Measurements from ENCODE around the gene DCDC2. TPM values are rescaled to one million over a fixed set of nuclear protein-coding genes. Genes with fewer than 3 reads are reported as not detected.

The DCDC2 gene
- total RNA-seq, 1 donor from 2014 or later, result 5.3 TPM

DNA sequence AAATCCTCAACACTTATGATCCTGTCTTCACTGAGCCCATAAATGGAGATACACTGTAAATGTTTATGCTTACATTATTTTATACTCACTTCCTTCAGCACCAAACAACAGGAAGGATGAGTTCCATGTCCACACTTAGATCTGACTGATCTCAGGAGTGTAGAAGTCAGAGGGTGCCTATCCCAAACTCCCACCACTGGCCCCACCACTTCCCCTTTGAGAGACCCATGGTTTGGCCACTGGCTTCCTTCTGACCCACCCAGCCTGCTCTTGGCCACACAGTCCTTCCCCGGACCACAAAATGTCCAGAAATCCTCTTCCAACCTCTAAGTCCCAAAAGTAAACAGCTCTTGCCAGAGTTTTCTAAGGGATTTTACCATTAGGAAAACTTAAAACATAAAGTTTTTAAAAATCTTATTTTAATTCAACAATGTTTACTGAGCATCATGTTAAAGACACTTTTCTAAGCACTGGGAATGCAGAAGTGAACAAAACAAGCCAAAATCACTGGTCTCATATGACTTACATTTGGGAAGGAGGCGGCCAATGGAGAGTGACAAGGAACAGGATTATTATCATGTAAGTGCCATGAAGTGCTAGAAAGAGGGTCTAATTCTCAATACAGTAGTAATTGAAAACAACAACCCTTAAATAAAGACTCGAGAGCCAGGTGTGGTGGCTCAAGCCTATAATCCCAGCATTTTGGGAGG is 128.0 kb downstream of the DCDC2 start:
- TF ChIP-seq, protein P1, sequence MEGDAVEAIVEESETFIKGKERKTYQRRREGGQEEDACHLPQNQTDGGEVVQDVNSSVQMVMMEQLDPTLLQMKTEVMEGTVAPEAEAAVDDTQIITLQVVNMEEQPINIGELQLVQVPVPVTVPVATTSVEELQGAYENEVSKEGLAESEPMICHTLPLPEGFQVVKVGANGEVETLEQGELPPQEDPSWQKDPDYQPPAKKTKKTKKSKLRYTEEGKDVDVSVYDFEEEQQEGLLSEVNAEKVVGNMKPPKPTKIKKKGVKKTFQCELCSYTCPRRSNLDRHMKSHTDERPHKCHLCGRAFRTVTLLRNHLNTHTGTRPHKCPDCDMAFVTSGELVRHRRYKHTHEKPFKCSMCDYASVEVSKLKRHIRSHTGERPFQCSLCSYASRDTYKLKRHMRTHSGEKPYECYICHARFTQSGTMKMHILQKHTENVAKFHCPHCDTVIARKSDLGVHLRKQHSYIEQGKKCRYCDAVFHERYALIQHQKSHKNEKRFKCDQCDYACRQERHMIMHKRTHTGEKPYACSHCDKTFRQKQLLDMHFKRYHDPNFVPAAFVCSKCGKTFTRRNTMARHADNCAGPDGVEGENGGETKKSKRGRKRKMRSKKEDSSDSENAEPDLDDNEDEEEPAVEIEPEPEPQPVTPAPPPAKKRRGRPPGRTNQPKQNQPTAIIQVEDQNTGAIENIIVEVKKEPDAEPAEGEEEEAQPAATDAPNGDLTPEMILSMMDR (IDR thresholded peaks at IDR 0.05), result no peak
- Histone ChIP-seq H3K4me1 (peaks cover 7% of the 10 kb centered on the region), H3K36me3 (no peaks in the 10 kb centered on the region), H3K27ac (no peak overlapping the region), H3K9me3 (no peaks in the 10 kb centered on the region), H3K4me3 (no peak overlapping the region), H3K27me3 (no peaks in the 10 kb centered on the region)
- no peak for DNase-seq
- intact Hi-C loops (cut with DNase I), result no loop called here
- peak; percentile 89 for ATAC-seq

DNA sequence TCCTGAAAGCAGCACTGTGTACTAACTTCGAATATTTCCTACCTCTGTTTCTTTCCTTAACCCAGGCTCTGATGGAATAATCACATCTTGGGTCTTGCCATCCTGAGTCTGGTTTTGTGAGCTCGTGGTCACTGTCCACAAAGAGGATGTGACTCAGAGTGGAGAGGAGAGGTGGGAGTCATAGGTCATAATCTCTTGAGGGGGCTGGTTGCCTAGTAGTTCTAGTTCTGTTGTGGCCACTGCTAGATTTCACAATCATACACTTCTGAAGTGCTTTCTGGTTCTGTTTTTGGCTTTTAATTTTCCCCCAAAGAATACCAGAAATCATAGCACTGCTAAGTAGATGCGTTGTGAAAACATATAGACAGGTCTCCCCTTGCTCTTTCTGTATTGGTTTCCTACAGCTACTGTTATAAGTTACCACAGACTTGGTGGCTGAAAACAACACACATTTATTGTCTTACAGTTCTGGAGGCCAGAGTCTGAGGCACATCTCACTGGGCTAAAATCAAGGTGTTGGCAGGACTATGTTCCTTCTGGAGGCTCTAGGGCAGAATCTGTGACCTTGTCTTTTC is 129.1 kb downstream of the DCDC2 start:
- ATAC-seq (peak; percentile 92), DNase-seq (no peak)
- H3K36me3 ChIP-seq, result no peaks in the 10 kb centered on the region
- no peak overlapping the region for H3K4me3 ChIP-seq
- intact Hi-C loops (cut with DNase I), result no loop called here
- H3K27me3 ChIP-seq, result no peaks in the 10 kb centered on the region
- H3K9me3 ChIP-seq, result no peaks in the 10 kb centered on the region
- TF ChIP-seq, protein P1 (IDR thresholded peaks at IDR 0.05), result no peak
- peaks cover 7% of the 10 kb centered on the region for H3K4me1 ChIP-seq
- H3K27ac ChIP-seq, result peak overlapping the region; percentile 63

- intact Hi-C loops (cut with DNase I), result no loop called here
- Histone ChIP-seq H3K9me3 (no peaks in the 10 kb centered on the region), H3K27me3 (no peaks in the 10 kb centered on the region), H3K4me1 (peaks cover 7% of the 10 kb centered on the region), H3K36me3 (no peaks in the 10 kb centered on the region), H3K27ac (peak overlapping the region; percentile 63), H3K4me3 (no peak overlapping the region)
- no peak for ATAC-seq
- TF ChIP-seq, protein P1 (IDR thresholded peaks at IDR 0.05), result no peak
- DNase-seq, result no peak
These were observed 129.7 kb downstream of the DCDC2 start for GRCh38 chr6:24228123-24228522.

DNA sequence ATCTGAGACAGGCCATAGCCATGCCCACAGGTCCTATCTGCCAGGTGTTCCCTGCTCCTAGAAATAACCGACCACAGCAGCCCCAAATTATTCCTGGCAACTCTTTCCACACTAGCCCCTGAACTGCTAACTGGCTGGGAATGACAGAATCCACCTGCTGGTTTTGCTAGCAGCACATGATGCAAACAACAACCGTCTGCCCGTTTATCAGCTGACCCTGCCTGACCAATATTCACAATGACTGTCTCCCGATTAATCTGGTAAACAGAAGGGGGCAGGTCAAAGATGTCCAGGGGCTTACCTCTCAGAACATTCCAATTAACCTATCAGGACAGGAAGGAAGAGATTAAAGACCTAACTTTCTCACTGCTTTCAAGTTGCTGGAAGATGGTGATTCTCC is 130.3 kb downstream of the DCDC2 start:
- H3K4me1 ChIP-seq, result peaks cover 7% of the 10 kb centered on the region
- TF ChIP-seq, protein P1 (IDR thresholded peaks at IDR 0.05), result no peak
- H3K9me3 ChIP-seq, result no peaks in the 10 kb centered on the region
- no peaks in the 10 kb centered on the region for H3K27me3 ChIP-seq
- ATAC-seq (no peak), DNase-seq (no peak)
- no peaks in the 10 kb centered on the region for H3K36me3 ChIP-seq
- H3K27ac ChIP-seq, result no peak overlapping the region
- no peak overlapping the region for H3K4me3 ChIP-seq
- intact Hi-C loops (cut with DNase I), result no loop called here

DNA sequence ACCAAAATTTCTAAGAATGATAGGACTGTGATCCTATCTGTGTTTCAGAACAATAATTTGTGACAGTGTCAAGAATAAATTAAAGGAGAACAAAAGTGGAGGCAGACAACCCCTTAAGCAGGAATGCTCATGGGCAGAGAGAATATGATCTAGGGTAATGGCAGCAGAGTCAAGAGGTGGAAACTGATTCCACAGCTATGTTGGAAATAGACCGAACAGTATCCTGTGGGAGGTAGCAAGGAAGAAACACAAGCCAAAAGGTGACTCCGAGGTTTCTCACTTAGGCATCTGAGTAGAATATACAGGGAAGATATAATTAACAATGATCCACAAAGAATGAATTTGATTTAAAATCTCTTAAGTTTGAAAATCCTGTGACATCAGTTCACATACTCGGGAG is 131.3 kb downstream of the DCDC2 start:
- DNase-seq (no peak), ATAC-seq (no peak)
- peaks cover 7% of the 10 kb centered on the region for H3K4me1 ChIP-seq
- no peaks in the 10 kb centered on the region for H3K36me3 ChIP-seq
- H3K9me3 ChIP-seq, result no peaks in the 10 kb centered on the region
- H3K27ac ChIP-seq, result no peak overlapping the region
- H3K27me3 ChIP-seq, result no peaks in the 10 kb centered on the region
- intact Hi-C loops (cut with DNase I), result no loop called here
- TF ChIP-seq, protein P1 (IDR thresholded peaks at IDR 0.05), result no peak
- no peak overlapping the region for H3K4me3 ChIP-seq
